ENCODE measurements around the gene SOBP.

- TF ChIP-seq CTCF (IDR thresholded peaks at IDR 0.05): no peak
- no peak for TF ChIP-seq ZFX (IDR thresholded peaks at IDR 0.05; ENCODE audit: borderline replicate concordance)
Measured at GRCh38 chr6:107493158-107494057, 3.5 kb downstream of the SOBP start.

Data from 22Rv1 (cell line).